Skeletal muscle tissue (tissue), 4 donors: ENCODE results near the gene CD200. TPM values are rescaled to one million over a fixed set of nuclear protein-coding genes. Genes with fewer than 3 reads are reported as not detected.
"Not testable (repeated sequence)": the region's sequence is repeated elsewhere in the genome, so short reads cannot be mapped to it uniquely, and the experiment has no call there.

Experiments used
- H3K27ac ChIP-seq: one replicate; pipeline ENCODE4 v1.7.0; 2013; ENCODE audit warnings: mild to moderate bottlenecking, low read depth, low read length, inconsistent platforms
- H3K27me3 ChIP-seq, 3 donors: one replicate each; pipeline ENCODE4 v1.7.0; 2013; ENCODE audit warnings: low read length in 3 of 3; ENCODE audit not compliant: control insufficient read depth in 3 of 3, insufficient read depth in 3 of 3
- H3K36me3 ChIP-seq, 3 donors: one replicate each; pipeline ENCODE4 v1.7.0; 2013; ENCODE audit warnings: low read length in 3 of 3; ENCODE audit not compliant: control insufficient read depth in 3 of 3, insufficient read depth in 3 of 3
- H3K4me1 ChIP-seq, 3 donors: one replicate each; pipeline ENCODE4 v1.7.0; 2013; ENCODE audit warnings: low read length in 3 of 3, mild to moderate bottlenecking in 3 of 3; ENCODE audit not compliant: control insufficient read depth in 3 of 3, insufficient read depth in 3 of 3
- H3K4me3 ChIP-seq, 3 donors: one replicate each; pipeline ENCODE4 v1.7.0; 2013; ENCODE audit warnings: low read length in 3 of 3
- H3K9ac ChIP-seq, 3 donors: one replicate each; pipeline ENCODE4 v1.7.0; 2013; ENCODE audit warnings: low read length in 3 of 3, mild to moderate bottlenecking in 3 of 3, moderate library complexity in 2 of 3, low read depth in 1 of 3
- H3K9me3 ChIP-seq, 3 donors: one replicate each; pipeline ENCODE4 v1.7.0; 2013; ENCODE audit warnings: low read length in 3 of 3; ENCODE audit not compliant: control insufficient read depth in 3 of 3
- total RNA-seq: library from RNA; depleted of rRNA; stranded (reverse); fragments of >200 nt; gene quantifications from one replicate; pipeline ENCODE4 v1.2.3, GENCODE V29; 2014
- donor health status: Osteomylitis.

The CD200 gene
- total RNA-seq, 1 donor from 2014 or later = 4.2 TPM

GRCh38 chr3:112372396-112372795 lies 39.4 kb downstream of the CD200 start:
- H3K9ac ChIP-seq = no peak overlapping the region
- H3K4me3 ChIP-seq = no peak overlapping the region
- no peaks in the 10 kb centered on the region for H3K27me3 ChIP-seq
- no peak overlapping the region for H3K27ac ChIP-seq
- H3K9me3 ChIP-seq = no peaks in the 10 kb centered on the region
- no peaks in the 10 kb centered on the region for H3K36me3 ChIP-seq
- H3K4me1 ChIP-seq = peaks cover 0 to 4% (median 3%) of the 10 kb centered on the region in 3 donors

GRCh38 chr3:112373476-112373875 lies 40.5 kb downstream of the CD200 start:
- H3K9me3 ChIP-seq = no peaks in the 10 kb centered on the region
- H3K36me3 ChIP-seq = no peaks in the 10 kb centered on the region
- H3K27me3 ChIP-seq = no peaks in the 10 kb centered on the region
- H3K9ac ChIP-seq = no peak overlapping the region
- H3K27ac ChIP-seq = peak overlapping the region; percentile 63
- peaks cover 0 to 4% (median 3%) of the 10 kb centered on the region in 3 donors for H3K4me1 ChIP-seq
- no peak overlapping the region for H3K4me3 ChIP-seq

GRCh38 chr3:112373924-112374323 lies 41.0 kb downstream of the CD200 start:
- no peaks in the 10 kb centered on the region for H3K36me3 ChIP-seq
- H3K4me1 ChIP-seq = peaks cover 0 to 4% (median 3%) of the 10 kb centered on the region in 3 donors
- no peaks in the 10 kb centered on the region for H3K27me3 ChIP-seq
- H3K4me3 ChIP-seq = no peak overlapping the region
- no peak overlapping the region for H3K9ac ChIP-seq
- no peaks in the 10 kb centered on the region for H3K9me3 ChIP-seq
- H3K27ac ChIP-seq = peak overlapping the region; percentile 63

GRCh38 chr3:112374333-112374734 lies 41.4 kb downstream of the CD200 start:
- no peaks in the 10 kb centered on the region for H3K36me3 ChIP-seq
- no peak overlapping the region for H3K9ac ChIP-seq
- peaks cover 0 to 4% (median 3%) of the 10 kb centered on the region in 3 donors for H3K4me1 ChIP-seq
- H3K4me3 ChIP-seq = no peak overlapping the region
- no peaks in the 10 kb centered on the region for H3K27me3 ChIP-seq
- no peaks in the 10 kb centered on the region for H3K9me3 ChIP-seq
- H3K27ac ChIP-seq = peak overlapping the region; percentile 63

- peaks cover 0 to 4% (median 3%) of the 10 kb centered on the region in 3 donors for H3K4me1 ChIP-seq
- no peak overlapping the region for H3K4me3 ChIP-seq
- H3K27ac ChIP-seq = peak overlapping the region; percentile 63
- H3K9me3 ChIP-seq = no peaks in the 10 kb centered on the region
- no peaks in the 10 kb centered on the region for H3K27me3 ChIP-seq
- H3K36me3 ChIP-seq = no peaks in the 10 kb centered on the region
- no peak overlapping the region for H3K9ac ChIP-seq
Observed at GRCh38 chr3:112375117-112375516, 42.2 kb downstream of the CD200 start.

GRCh38 chr3:112376241-112376911 lies 43.4 kb downstream of the CD200 start:
- no peak overlapping the region for H3K4me3 ChIP-seq
- no peaks in the 10 kb centered on the region for H3K36me3 ChIP-seq
- no peak overlapping the region for H3K9ac ChIP-seq
- H3K27ac ChIP-seq = no peak overlapping the region
- H3K4me1 ChIP-seq = peaks cover 0 to 4% (median 3%) of the 10 kb centered on the region in 3 donors
- no peaks in the 10 kb centered on the region for H3K27me3 ChIP-seq
- H3K9me3 ChIP-seq = no peaks in the 10 kb centered on the region

GRCh38 chr3:112376992-112377391 lies 44.0 kb downstream of the CD200 start:
- H3K9me3 ChIP-seq = no peaks in the 10 kb centered on the region
- H3K36me3 ChIP-seq = no peaks in the 10 kb centered on the region
- no peak overlapping the region for H3K9ac ChIP-seq
- no peak overlapping the region for H3K27ac ChIP-seq
- H3K4me3 ChIP-seq = no peak overlapping the region
- H3K27me3 ChIP-seq = no peaks in the 10 kb centered on the region
- peaks cover 0 to 4% (median 3%) of the 10 kb centered on the region in 3 donors for H3K4me1 ChIP-seq

GRCh38 chr3:112377568-112378071 lies 44.7 kb downstream of the CD200 start:
- H3K27ac ChIP-seq = no peak overlapping the region
- H3K4me1 ChIP-seq = peaks cover 0 to 4% (median 3%) of the 10 kb centered on the region in 3 donors
- H3K9me3 ChIP-seq = no peaks in the 10 kb centered on the region
- H3K27me3 ChIP-seq = no peaks in the 10 kb centered on the region
- H3K9ac ChIP-seq = no peak overlapping the region
- H3K36me3 ChIP-seq = no peaks in the 10 kb centered on the region
- H3K4me3 ChIP-seq = no peak overlapping the region

- H3K4me3 ChIP-seq, H3K36me3 ChIP-seq, H3K4me1 ChIP-seq, H3K9me3 ChIP-seq, H3K27me3 ChIP-seq, H3K27ac ChIP-seq, H3K9ac ChIP-seq: not testable (repeated sequence)
Observed at GRCh38 chr3:112378347-112378746, 45.4 kb downstream of the CD200 start.

- Histone ChIP-seq H3K9me3 (no peaks in the 10 kb centered on the region), H3K9ac (no peak overlapping the region), H3K27me3 (no peaks in the 10 kb centered on the region), H3K4me3 (no peak overlapping the region), H3K4me1 (peaks cover 0 to 4% (median 1%) of the 10 kb centered on the region in 3 donors), H3K27ac (no peak overlapping the region), H3K36me3 (no peaks in the 10 kb centered on the region)
Observed at GRCh38 chr3:112379020-112379690, 46.2 kb downstream of the CD200 start.
